Upper lobe of left lung (tissue), 4 donors: Measurements from ENCODE around the gene ASIC3.

Experiments
- EP300 ChIP-seq, 4 donors: sonication (generic); formaldehyde crosslinking; IDR thresholded peaks; one replicate each; pipeline ENCODE4 v1.5.1; 2017; ENCODE audit warnings: antibody characterized with exemption in 4 of 4, control low read depth in 2 of 4
- POLR2A ChIP-seq, 4 donors: fragments of 450-650 bp; IDR thresholded peaks; one replicate each; pipeline ENCODE4 v1.5.1; 2016 to 2017; ENCODE audit warnings: antibody characterized with exemption in 4 of 4, mild to moderate bottlenecking in 2 of 4
- TF ChIP-seq, protein P1 (sequence below), 6 experiments: fragments of 450-650 bp in 4 of 6; fragments of 200-600 bp in 2 of 6; sonication (generic) in 2 of 6; IDR thresholded peaks; one replicate each; pipeline ENCODE4 v1.5.1; 2016 to 2019; ENCODE audit warnings: antibody characterized with exemption in 6 of 6

DNA sequence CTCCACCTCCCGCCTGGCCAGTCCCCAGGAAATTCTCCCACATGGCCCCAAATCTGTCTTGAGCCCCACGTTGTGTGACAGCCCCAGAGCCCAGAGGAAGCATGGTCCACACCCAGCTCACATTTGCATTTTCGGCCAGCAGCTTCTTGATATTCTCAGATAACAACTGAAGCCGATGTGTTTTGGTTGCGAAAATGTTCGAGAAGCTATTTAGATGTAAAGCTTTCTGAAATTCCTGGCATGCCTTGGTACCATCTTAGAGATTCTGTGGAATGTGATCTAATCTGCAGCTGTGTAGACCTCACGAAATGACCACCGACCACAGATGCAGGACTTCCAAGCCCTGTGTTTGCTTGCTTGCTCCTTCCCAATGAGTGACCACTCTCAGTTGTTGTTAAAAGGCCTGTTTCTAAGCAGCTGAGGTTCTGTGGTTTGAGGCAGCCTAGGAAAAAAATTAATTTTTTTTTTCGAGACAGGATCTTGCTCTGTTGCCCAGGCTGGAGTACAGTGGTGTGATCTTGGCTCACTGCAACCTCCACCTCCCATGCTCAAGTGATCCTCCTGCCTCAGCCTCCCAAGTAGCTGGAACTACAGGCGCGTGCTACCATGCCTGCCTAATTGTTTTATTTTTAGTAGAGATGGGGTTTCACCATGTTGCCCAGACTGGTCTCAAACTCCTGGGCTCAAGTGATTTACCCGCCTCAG is 19.9 kb downstream of the ASIC3 start:
- TF ChIP-seq, protein P1, sequence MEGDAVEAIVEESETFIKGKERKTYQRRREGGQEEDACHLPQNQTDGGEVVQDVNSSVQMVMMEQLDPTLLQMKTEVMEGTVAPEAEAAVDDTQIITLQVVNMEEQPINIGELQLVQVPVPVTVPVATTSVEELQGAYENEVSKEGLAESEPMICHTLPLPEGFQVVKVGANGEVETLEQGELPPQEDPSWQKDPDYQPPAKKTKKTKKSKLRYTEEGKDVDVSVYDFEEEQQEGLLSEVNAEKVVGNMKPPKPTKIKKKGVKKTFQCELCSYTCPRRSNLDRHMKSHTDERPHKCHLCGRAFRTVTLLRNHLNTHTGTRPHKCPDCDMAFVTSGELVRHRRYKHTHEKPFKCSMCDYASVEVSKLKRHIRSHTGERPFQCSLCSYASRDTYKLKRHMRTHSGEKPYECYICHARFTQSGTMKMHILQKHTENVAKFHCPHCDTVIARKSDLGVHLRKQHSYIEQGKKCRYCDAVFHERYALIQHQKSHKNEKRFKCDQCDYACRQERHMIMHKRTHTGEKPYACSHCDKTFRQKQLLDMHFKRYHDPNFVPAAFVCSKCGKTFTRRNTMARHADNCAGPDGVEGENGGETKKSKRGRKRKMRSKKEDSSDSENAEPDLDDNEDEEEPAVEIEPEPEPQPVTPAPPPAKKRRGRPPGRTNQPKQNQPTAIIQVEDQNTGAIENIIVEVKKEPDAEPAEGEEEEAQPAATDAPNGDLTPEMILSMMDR (IDR thresholded peaks at IDR 0.05): no peak
- no peak for TF ChIP-seq EP300 (IDR thresholded peaks at IDR 0.05)
- TF ChIP-seq POLR2A (IDR thresholded peaks at IDR 0.05): no peak
